WTC11 (cell line): ENCODE results near the gene RBMS2. TPM values are rescaled to one million over a fixed set of nuclear protein-coding genes. Genes with fewer than 3 reads are reported as not detected.

Source experiments
- ATF2 ChIP-seq: sonication (generic); formaldehyde crosslinking; IDR thresholded peaks from 2 replicates; pipeline ENCODE4 v1.8.1; 2022; ENCODE audit warnings: low read depth, missing genetic modification reagents, borderline replicate concordance
- CBFB ChIP-seq: sonication (generic); formaldehyde crosslinking; IDR thresholded peaks from 2 replicates; pipeline ENCODE4 v1.8.1; 2022; ENCODE audit warnings: mild to moderate bottlenecking, low read depth, missing genetic modification reagents
- CREM ChIP-seq: sonication (generic); formaldehyde crosslinking; IDR thresholded peaks from 2 replicates; pipeline ENCODE4 v1.8.1; 2022; ENCODE audit warnings: mild to moderate bottlenecking, missing genetic modification reagents, moderate library complexity
- ERG ChIP-seq: fragments of 250-450 bp; sonication (Bioruptor Pico); IDR thresholded peaks from 2 replicates; pipeline ENCODE4 v1.8.0; 2021; ENCODE audit warnings: mild to moderate bottlenecking
- FOXP4 ChIP-seq: sonication (generic); formaldehyde crosslinking; IDR thresholded peaks from 2 replicates; pipeline ENCODE4 v1.8.0; 2022; ENCODE audit warnings: mild to moderate bottlenecking, missing genetic modification reagents
- GABPB1 ChIP-seq: sonication (generic); formaldehyde crosslinking; IDR thresholded peaks from 2 replicates; pipeline ENCODE4 v1.8.1; 2023; ENCODE audit warnings: mild to moderate bottlenecking, missing genetic modification reagents
- HMGXB4 ChIP-seq: sonication (generic); formaldehyde crosslinking; IDR thresholded peaks from 2 replicates; pipeline ENCODE4 v1.8.1; 2023; ENCODE audit warnings: mild to moderate bottlenecking, moderate library complexity, missing genetic modification reagents
- JAZF1 ChIP-seq: fragments of 250-450 bp; sonication (Bioruptor Pico); IDR thresholded peaks from 2 replicates; pipeline ENCODE4 v1.9.0; 2021; ENCODE audit warnings: moderate library complexity, mild to moderate bottlenecking, inconsistent platforms
- JUN ChIP-seq: sonication (generic); formaldehyde crosslinking; IDR thresholded peaks from 2 replicates; pipeline ENCODE4 v1.8.0; 2023; ENCODE audit warnings: mild to moderate bottlenecking, missing genetic modification reagents
- MYBL2 ChIP-seq: sonication (generic); formaldehyde crosslinking; IDR thresholded peaks from 2 replicates; pipeline ENCODE4 v1.8.1; 2023; ENCODE audit warnings: mild to moderate bottlenecking, moderate library complexity, missing genetic modification reagents
- NFYB ChIP-seq: sonication (generic); formaldehyde crosslinking; conservative IDR thresholded peaks from 2 replicates; pipeline ENCODE4 v1.8.0; 2022; ENCODE audit warnings: low read depth, missing genetic modification reagents
- NR2C2 ChIP-seq: sonication (generic); formaldehyde crosslinking; IDR thresholded peaks from 2 replicates; pipeline ENCODE4 v1.8.0; 2022; ENCODE audit warnings: mild to moderate bottlenecking, missing genetic modification reagents
- OVOL2 ChIP-seq: fragments of 250-450 bp; sonication (Bioruptor Pico); IDR thresholded peaks from 2 replicates; pipeline ENCODE4 v1.9.0; 2021; ENCODE audit warnings: mild to moderate bottlenecking, borderline replicate concordance
- PREB ChIP-seq: sonication (generic); formaldehyde crosslinking; IDR thresholded peaks from 2 replicates; pipeline ENCODE4 v1.8.1; 2022; ENCODE audit warnings: mild to moderate bottlenecking, missing genetic modification reagents, moderate library complexity, borderline replicate concordance
- PRRX2 ChIP-seq: fragments of 250-450 bp; sonication (Bioruptor Pico); IDR thresholded peaks from 2 replicates; pipeline ENCODE4 v1.8.0; 2021; ENCODE audit warnings: mild to moderate bottlenecking
- RELA ChIP-seq: sonication (generic); formaldehyde crosslinking; IDR thresholded peaks from 2 replicates; pipeline ENCODE4 v1.8.1; 2022; ENCODE audit warnings: missing genetic modification reagents, mild to moderate bottlenecking, borderline replicate concordance
- SMAD3 ChIP-seq: sonication (generic); formaldehyde crosslinking; IDR thresholded peaks from 2 replicates; pipeline ENCODE4 v1.8.0; 2022; ENCODE audit warnings: missing genetic modification reagents, mild to moderate bottlenecking, borderline replicate concordance
- SOX15 ChIP-seq: fragments of 250-450 bp; sonication (Bioruptor Pico); IDR thresholded peaks from 2 replicates; pipeline ENCODE4 v1.9.0; 2021; ENCODE audit warnings: mild to moderate bottlenecking
- STAT6 ChIP-seq: sonication (generic); formaldehyde crosslinking; conservative IDR thresholded peaks from 2 replicates; pipeline ENCODE4 v1.8.1; 2023; ENCODE audit warnings: mild to moderate bottlenecking, low read depth, missing genetic modification reagents, moderate library complexity
- TCF7 ChIP-seq: sonication (generic); formaldehyde crosslinking; IDR thresholded peaks from 2 replicates; pipeline ENCODE4 v1.8.0; 2022; ENCODE audit warnings: mild to moderate bottlenecking, low read depth, missing genetic modification reagents, moderate library complexity
- ZBTB43 ChIP-seq: sonication (generic); formaldehyde crosslinking; IDR thresholded peaks from 2 replicates; pipeline ENCODE4 v1.8.1; 2023; ENCODE audit warnings: mild to moderate bottlenecking, missing genetic modification reagents
- ZNF263 ChIP-seq: sonication (generic); formaldehyde crosslinking; IDR thresholded peaks from 2 replicates; pipeline ENCODE4 v1.8.1; 2022; ENCODE audit warnings: low read depth, mild to moderate bottlenecking, moderate library complexity, missing genetic modification reagents
- ZNF396 ChIP-seq: fragments of 250-450 bp; sonication (Bioruptor Pico); IDR thresholded peaks from 2 replicates; pipeline ENCODE4 v1.8.0; 2021; ENCODE audit warnings: mild to moderate bottlenecking, moderate library complexity, borderline replicate concordance
- ZNF512 ChIP-seq: sonication (generic); formaldehyde crosslinking; IDR thresholded peaks from 2 replicates; pipeline ENCODE4 v1.8.1; 2022; ENCODE audit warnings: missing genetic modification reagents, borderline replicate concordance
- total RNA-seq: library from RNA; stranded (reverse); gene quantifications from 3 replicates; pipeline ENCODE4 v1.2.3, GENCODE V29; 2021

RBMS2 gene
- total RNA-seq, 1 experiment from 2014 or later = 16.7 TPM

- TF ChIP-seq ZBTB43 (CRISPR knock-in tag) = peak; percentile 97
- no peak for TF ChIP-seq JAZF1
- TF ChIP-seq OVOL2 = no peak
- peak; percentile 98 for TF ChIP-seq MYBL2 (CRISPR knock-in tag)
- TF ChIP-seq ZNF396 (CRISPR knock-in tag) = no peak
- peak; percentile 97 for TF ChIP-seq RELA (CRISPR knock-in tag)
- no peak; the same call in 1 of the 2 replicates for TF ChIP-seq CBFB
- TF ChIP-seq TCF7 (CRISPR knock-in tag) = peak; percentile 96
- peak; percentile 90 for TF ChIP-seq NFYB
- TF ChIP-seq PRRX2 = no peak
- TF ChIP-seq ZNF512 (CRISPR knock-in tag) = 0 out of 2 replicates have a peak, but pooled peaks have one; percentile 74
- peak; percentile 83; the same call in 1 of the 2 replicates for TF ChIP-seq CREM (CRISPR knock-in tag)
- TF ChIP-seq ERG (CRISPR knock-in tag) = no peak
- TF ChIP-seq PREB (CRISPR knock-in tag) = peak; percentile 86; the same call in 1 of the 2 replicates
- TF ChIP-seq SOX15 (CRISPR knock-in tag) = no peak
- peak; percentile 71 for TF ChIP-seq GABPB1
- TF ChIP-seq JUN (CRISPR knock-in tag) = peak; percentile 99
- TF ChIP-seq ZNF263 (CRISPR knock-in tag) = peak; percentile 80
- peak; percentile 95 for TF ChIP-seq ATF2
- TF ChIP-seq SMAD3 (CRISPR knock-in tag) = peak; percentile 97
- TF ChIP-seq STAT6 = no peak
- TF ChIP-seq HMGXB4 (CRISPR knock-in tag) = 0 out of 2 replicates have a peak, but pooled peaks have one; percentile 71
- TF ChIP-seq FOXP4 (CRISPR knock-in tag) = peak; percentile 99
- peak; percentile 85 for TF ChIP-seq NR2C2
Measured at GRCh38 chr12:56488041-56488955, 33.3 kb upstream of the RBMS2 start, which contains the start of gene GLS2 (continued).
